Fibroblast of peridontal ligament (primary cell): ENCODE results near the gene L3MBTL1.

ENCODE experiments used
- DNase-seq: peaks from one replicate; pipeline ENCODE4 v3.0.0-alpha.2; 2010; ENCODE audit errors: extremely low read depth

The L3MBTL1 gene

GRCh38 chr20:43506238-43506637 is 1.3 kb upstream of the L3MBTL1 start:
- DNase-seq, result no peak

GRCh38 chr20:43508106-43508505 is 609 bp downstream of the L3MBTL1 start:
- no peak for DNase-seq

GRCh38 chr20:43508604-43509040 is 1.1 kb downstream of the L3MBTL1 start:
- no peak for DNase-seq

DNA sequence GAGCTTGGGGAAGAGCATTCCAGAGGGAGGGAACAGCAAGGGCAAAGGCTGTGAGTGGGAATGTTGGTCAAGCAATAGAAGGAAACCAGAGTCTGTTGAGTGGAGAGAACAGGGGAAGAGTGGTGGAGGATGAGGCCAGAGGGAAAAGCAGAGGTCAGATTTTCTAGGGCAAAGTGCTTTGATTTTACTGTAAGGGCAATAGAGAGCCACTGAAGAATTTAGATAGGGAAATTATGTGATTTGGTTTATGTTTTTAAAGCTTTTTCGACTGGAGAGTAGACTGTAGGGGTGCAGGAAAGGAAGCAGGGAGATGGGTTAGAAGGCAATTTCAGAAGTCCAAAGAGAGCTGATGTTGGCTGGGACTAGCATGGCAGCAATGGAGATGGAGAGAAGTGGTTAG is 4.4 kb downstream of the L3MBTL1 start:
- no peak for DNase-seq

DNA sequence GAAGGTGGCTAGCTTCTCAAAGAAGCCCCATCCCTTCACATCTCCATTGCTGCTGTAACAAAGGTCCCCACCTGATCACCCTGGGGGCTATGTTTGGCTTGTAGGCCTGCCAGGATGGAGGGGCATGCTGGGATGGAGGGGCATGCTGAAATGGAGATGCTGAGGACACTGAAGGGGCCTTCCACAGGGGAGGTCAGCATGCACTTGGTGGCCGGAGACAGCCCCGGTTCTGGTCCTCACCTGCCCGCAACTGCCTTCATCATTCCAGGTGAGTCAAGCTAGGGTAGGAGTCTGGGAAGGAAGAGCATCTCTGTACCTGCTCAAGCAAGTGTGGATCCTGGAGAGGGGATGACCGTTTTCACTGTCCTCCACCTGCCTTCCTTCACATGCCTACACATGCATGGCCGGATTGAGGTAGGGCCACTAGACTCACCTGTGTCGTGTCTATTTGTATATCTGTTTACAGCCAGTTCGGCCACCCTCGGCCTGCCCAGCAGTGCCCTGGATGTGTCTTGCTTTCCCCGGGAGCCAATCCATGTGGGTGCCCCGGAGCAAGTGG is 6.0 kb downstream of the L3MBTL1 start:
- DNase-seq, result no peak

- peak; percentile 96 for DNase-seq
Measured at GRCh38 chr20:43513931-43514647, 6.6 kb downstream of the L3MBTL1 start.

- DNase-seq, result no peak
Measured at GRCh38 chr20:43514648-43514999, 7.1 kb downstream of the L3MBTL1 start.

GRCh38 chr20:43515628-43516027 is 8.1 kb downstream of the L3MBTL1 start:
- no peak for DNase-seq

- peak; percentile 69 for DNase-seq
Measured at GRCh38 chr20:43516251-43516824, 8.8 kb downstream of the L3MBTL1 start.

DNA sequence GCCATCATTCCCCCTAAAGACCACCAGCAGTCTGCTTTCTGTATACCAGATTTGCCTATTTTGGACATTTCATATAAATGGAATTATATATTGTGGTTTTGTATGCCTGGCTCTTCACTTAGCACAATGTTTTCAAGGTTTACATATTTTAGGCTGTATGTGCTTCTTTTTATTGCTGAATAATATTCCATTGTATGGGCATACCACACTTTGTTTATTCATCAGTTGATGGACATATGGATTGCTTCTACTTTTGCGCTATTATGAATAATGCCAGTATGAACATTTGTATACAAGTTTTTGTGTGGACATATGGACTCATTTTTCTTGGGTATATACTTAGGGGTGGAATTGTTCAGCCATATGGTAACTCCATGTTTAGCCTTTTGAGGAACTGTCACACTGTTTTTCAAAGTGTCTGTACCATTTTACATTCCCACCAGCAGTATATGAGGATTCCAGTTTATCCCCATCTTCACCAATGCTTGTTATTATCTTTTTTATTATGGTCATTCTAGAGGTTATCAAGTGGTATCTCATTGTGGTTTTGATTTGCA is 12.7 kb downstream of the L3MBTL1 start:
- DNase-seq, result no peak

DNA sequence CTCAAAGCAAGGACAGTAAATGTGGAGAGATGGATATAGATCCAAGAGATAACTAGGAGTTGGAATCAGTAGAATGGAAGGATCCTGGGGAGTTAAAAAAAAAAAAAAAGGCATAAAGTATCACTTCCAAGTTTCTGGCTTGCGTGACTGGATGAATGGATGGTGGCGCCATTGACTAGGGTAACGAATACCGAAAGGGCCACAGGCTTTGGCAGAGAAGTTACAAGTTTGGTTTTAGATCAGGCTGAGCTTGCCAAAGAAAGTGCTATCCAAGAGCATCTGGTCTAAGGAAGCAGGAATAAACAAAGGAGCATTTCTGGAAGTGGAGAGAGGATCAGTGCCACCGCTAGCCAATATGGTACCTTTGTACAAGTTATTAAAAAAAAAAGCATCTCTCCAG is 17.5 kb downstream of the L3MBTL1 start:
- DNase-seq, result peak; percentile 74

DNA sequence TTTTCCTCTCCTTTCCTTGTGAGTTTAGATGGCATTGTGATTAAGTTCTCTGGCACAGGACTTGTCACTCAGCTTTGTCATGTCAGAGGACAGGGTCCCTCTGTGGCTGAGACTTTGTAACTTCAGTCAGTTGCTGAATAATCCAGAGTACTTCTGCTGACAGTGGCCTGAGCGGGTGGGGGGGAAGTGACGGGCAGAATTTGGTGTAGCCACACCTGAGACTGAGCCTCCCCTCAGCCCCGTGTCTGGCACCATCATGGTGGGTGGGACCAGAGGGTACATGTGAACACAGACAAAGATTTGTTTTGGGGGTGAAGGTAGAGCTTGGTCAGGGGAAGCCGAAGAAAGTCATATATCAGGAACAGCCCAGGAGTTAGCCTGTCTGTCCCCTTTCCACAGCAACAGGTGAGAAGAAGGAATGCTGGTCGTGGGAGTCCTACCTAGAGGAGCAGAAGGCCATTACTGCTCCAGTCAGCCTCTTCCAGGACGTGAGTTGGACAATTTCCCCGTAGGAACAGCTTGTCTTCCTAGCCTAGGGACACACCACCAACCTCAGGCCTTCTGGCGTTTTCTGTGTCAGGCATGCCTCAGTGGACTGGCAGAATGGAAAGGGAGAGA is 20.9 kb downstream of the L3MBTL1 start:
- no peak for DNase-seq

DNA sequence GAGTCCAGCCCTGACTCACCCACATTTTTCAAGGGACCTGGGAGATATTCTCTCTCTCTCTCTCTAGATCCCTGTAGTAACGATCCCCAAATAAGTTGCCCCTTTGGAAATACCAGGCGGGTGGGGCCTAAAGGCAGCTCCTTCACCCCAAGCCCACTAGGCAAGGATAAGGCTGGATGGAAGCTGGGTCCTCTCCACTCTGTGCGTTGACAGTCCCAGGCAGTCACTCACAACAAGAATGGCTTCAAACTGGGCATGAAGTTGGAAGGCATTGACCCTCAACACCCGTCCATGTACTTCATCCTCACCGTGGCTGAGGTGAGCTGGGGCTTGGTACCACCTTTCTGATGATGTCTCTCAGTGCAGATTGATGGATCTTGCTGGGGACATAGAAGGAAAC is 21.6 kb downstream of the L3MBTL1 start:
- no peak for DNase-seq

DNA sequence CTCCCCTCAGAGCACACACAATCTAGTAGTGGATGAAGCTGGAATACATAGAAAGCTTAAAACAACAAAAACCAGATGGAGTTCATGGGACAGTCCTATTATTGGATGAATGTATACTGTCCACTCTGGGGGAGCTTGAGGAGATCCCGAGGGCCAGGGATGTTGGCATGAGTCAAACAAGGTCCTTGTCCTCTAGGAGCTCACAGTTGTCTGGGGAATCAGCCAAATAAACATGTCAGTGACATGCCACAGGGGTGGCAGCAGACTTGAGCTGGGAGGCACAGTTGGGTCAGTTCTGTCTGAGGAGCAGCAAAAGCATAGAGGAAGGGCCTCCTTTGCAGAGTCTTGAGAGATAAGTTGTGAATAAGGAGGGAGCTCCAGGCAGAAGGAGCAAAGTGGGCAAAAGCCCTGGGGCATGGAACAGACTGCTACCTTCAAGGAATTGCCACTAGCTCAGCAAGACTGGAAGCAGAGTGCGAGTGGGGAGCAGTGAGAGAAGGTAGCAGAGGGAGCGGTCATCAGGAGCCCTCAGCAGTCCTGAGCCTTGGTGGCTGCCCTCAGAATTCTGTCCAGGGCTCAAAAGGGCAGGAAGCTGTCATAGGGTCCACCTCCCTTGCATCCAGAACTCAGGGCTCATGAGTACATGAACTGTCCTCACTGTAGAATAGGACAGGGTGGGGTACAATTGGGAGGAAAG is 22.1 kb downstream of the L3MBTL1 start:
- no peak for DNase-seq

DNA sequence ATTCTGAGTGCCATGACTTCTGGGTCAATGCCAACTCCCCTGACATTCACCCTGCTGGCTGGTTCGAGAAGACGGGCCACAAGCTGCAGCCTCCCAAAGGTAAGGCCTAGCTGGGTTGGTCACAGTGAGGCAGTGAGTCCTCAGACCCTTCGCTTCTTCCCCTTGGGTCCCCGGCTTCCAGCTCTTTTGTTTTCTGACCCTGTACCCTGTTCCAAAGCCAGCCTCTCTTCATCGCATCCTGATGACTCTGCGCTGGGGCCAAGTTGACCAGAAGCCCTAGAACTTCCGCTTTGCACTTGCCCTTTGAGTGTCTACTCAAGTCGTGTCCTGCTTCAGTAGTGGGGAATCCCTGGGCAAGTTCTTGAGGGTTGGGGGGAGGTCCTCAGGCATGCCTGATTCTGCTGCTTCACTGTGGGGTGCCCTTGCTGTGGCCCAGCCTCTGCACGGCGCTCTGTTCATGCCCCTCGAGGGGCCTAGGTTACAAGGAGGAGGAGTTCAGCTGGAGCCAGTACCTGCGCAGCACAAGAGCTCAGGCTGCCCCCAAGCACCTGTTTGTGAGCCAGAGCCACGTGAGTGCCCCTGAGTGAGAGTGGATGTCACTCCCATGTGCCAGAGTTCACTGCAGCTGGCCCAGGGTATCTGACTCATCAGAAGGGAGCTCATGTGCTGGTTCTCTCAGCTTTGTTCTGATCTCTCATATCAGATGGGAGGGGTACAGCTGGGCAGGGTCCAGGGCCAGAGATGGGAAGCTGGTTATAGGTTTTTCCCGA is 23.0 kb downstream of the L3MBTL1 start:
- no peak for DNase-seq

GRCh38 chr20:43531091-43531443 is 23.6 kb downstream of the L3MBTL1 start:
- DNase-seq, result no peak

DNA sequence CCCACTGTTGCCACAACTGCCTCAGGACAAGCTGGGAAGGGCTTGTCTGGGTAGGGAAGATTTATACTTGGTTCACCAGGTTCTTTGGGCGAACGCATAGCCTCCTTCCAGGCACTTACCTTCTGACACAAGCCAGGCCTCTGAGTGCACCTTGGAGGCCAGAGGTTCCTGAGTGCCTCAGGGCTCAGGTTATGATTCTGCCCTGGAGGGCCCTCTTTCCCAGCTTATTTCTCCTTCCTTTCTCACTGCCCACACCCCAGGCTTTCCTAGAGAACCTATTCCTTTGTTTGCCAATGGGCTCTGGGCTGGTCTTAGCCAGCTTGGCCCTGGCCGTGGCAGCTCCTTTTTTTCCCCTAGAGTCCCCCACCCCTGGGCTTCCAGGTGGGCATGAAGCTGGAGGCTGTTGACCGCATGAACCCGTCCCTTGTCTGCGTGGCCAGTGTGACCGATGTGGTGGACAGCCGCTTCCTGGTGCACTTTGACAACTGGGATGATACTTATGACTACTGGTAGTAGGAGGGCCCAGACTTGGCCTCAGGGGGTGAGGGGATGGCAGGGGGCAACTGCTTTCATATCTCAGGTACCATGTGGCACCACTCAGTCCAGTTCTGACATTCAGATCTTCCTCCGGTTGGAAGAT is 25.0 kb downstream of the L3MBTL1 start:
- no peak for DNase-seq

DNA sequence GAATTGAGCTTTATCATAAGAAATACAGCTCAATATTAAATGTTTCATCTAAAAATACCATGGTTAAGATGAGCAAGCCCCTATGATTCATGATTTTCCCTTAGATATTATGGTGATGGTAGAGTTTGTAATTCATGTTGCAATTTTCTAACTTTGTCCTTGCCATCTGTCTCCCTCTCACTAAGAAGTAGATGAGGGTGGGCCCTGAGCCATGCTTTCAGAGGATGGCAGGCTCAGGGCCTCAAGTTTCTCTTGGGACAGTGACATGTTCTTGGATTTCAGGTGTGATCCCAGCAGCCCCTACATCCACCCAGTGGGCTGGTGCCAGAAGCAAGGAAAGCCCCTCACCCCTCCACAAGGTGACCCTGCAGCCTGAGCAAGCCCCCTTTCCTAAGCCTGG is 25.6 kb downstream of the L3MBTL1 start:
- DNase-seq, result peak; percentile 65

- DNase-seq, result no peak
Measured at GRCh38 chr20:43534016-43534415, 26.5 kb downstream of the L3MBTL1 start.

- DNase-seq, result no peak
Measured at GRCh38 chr20:43534791-43535350, 27.4 kb downstream of the L3MBTL1 start.
